GM10248 (cell line): ENCODE data around the gene MLLT10.

Source experiments
- CTCF ChIA-PET: fragments of 300-600 bp; sonication (Branson Sonifier 250); formaldehyde crosslinking; extraction: SDS; loops from one replicate; lab custom pipeline; 2021; ENCODE audit warnings: antibody characterized with exemption; lab: Yijun Ruan, JAX
- POLR2A ChIA-PET: fragments of 350-650 bp; sonication (Branson Sonifier 250); formaldehyde crosslinking; extraction: SDS; loops from one replicate; lab custom pipeline; 2020; ENCODE audit warnings: antibody characterized with exemption; lab: Yijun Ruan, JAX
- DNase-seq: peaks from one replicate; pipeline ENCODE4 v3.0.0; 2012; ENCODE audit errors: extremely low spot score
- TF ChIP-seq, protein P1 (sequence below): IDR thresholded peaks from 2 replicates; pipeline ENCODE4 v1.5.1; 2012; ENCODE audit warnings: mild to moderate bottlenecking, low read depth; ENCODE audit errors: extremely low read depth, missing control alignments, control extremely low read depth

The MLLT10 gene

DNA sequence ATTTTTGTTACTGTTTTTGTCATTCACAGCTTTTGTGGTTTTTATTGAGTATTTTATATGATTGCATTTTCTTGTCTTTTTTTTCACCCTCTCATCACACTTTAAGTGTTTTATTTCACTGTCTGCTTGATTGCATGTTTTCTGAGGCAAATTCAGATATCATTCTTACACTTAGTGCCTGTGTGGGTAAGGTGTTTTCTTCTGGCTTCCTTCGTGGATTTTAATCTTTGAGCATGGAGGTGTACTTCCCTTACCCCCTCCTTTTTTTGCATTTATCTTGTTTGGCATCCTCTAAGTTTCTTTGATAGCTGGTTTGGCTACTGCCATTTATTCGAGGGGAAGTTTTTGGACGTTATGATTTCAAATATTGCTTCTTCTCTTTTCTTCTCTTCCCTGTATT lies 127.9 kb downstream of the MLLT10 start:
- TF ChIP-seq, protein P1, sequence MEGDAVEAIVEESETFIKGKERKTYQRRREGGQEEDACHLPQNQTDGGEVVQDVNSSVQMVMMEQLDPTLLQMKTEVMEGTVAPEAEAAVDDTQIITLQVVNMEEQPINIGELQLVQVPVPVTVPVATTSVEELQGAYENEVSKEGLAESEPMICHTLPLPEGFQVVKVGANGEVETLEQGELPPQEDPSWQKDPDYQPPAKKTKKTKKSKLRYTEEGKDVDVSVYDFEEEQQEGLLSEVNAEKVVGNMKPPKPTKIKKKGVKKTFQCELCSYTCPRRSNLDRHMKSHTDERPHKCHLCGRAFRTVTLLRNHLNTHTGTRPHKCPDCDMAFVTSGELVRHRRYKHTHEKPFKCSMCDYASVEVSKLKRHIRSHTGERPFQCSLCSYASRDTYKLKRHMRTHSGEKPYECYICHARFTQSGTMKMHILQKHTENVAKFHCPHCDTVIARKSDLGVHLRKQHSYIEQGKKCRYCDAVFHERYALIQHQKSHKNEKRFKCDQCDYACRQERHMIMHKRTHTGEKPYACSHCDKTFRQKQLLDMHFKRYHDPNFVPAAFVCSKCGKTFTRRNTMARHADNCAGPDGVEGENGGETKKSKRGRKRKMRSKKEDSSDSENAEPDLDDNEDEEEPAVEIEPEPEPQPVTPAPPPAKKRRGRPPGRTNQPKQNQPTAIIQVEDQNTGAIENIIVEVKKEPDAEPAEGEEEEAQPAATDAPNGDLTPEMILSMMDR, result no peak
- ChIA-PET POLR2A (no interaction called here), CTCF (no interaction called here)
- no peak for DNase-seq

DNA sequence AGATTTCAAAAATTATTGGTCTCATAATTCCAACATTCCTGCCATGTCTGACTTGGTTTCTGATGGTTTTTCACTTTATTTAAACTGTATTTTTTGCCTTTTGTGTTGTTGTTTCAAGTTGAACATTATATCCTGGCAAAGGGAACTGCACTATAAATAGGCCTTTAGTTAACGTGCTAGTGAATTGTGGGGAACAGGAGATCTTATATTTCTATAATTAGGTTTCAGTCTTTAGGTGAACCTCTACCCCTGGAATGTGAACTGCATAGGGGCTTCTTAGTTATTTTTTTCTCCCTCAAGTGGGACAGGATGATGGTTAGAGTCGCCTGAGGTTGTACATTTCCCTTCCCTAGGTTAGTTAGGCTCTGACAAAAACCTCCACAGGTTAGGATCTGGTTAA lies 128.6 kb downstream of the MLLT10 start:
- TF ChIP-seq, protein P1, result no peak
- ChIA-PET POLR2A (no interaction called here), CTCF (no interaction called here)
- no peak for DNase-seq

DNA sequence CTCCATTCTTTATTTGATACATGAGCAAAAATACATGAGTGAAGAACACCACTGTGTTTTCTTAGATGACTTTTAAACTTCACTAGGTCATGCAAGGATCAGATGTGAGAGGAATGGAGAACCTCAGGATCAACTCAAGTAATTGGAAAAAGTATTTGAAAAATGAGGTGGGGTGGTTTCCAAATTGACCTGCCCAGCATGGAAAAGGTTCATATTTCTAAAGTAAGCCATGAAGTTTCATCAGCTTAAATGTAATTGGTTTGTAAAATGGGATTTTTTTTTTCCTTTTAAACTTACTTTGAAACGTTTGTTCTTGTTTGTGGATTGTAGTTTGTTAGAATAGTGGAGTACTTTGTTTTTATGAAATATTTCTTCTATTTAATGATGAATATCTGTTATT lies 134.8 kb downstream of the MLLT10 start:
- POLR2A ChIA-PET, result no interaction called here
- CTCF ChIA-PET, result no interaction called here
- DNase-seq, result no peak
- TF ChIP-seq, protein P1, result no peak

DNA sequence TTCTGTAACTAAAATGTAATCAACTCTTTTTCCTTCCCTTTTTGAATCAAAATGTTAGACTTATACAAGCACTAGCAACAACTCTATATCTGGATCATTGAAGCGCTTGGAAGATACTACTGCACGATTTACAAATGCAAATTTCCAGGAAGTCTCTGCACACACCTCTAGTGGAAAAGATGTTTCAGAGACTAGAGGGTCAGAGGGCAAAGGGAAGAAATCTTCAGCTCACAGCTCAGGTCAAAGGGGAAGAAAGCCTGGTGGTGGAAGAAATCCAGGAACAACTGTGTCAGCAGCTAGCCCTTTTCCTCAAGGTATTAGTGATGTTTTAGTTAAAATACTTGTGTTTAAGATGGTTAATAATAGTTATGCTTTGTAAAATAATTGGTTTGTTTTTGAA lies 136.4 kb downstream of the MLLT10 start:
- no peak for DNase-seq
- ChIA-PET CTCF (interaction anchor here (1.7 kb wide), 1 partner anchor 19 kb away, joined by 4 read pairs; no protein-coding TSS in a partner anchor), POLR2A (no interaction called here)
- TF ChIP-seq, protein P1, result no peak

DNA sequence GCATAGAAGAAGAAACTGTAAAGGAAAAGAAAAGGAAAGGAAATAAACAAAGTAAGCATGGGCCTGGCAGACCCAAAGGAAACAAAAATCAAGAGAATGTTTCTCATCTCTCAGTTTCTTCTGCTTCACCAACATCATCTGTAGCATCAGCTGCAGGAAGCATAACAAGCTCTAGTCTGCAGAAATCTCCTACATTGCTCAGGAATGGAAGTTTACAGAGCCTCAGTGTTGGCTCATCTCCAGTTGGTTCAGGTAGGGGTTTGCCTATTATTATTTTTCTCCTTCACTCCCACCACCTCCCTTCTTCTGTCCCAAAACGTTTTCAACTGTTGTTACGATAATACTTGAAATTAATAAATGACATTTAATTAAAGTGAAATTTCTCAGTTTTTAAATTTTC lies 139.6 kb downstream of the MLLT10 start:
- DNase-seq, result no peak
- TF ChIP-seq, protein P1, result no peak
- ChIA-PET POLR2A (no interaction called here), CTCF (interaction anchor here (0.9 to 1.5 kb wide), 2 partner anchors 46 to 85 kb away, joined by 3 to 4 read pairs; no protein-coding TSS in a partner anchor)

DNA sequence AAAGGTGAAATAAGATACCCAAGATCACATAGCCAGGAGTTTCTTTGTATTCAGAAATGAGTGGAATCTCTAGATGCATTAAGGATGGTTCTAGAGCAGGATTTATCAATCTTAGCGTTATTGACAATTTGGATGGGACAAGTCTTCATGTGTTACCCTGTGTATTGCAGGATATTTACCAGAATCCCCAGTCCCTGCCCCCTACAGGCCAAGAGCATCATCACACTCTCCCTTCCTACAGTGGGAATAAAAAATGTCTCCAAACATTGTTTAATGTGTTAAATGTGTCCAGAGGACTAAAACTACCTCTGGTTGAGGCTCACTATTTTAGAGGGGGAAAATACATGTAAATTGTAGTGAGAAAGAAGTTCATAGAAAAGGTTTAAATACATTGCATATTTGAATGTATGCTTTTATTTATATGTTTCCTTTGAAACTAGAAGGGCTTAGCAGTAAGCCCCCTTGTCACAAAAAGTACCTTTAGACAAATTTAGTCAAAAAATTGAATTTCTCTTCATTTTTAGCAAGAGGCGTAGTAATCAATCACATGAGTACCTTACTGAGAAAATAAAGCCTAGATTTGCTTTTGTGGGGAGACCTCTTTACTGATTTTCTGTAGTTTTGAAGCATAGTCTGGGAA lies 141.2 kb downstream of the MLLT10 start:
- CTCF ChIA-PET, result no interaction called here
- POLR2A ChIA-PET, result no interaction called here
- peak; percentile 15 for DNase-seq
- TF ChIP-seq, protein P1, result peak; percentile 52
